ENCODE measurements around the gene NQO1. TPM values are rescaled to one million over a fixed set of nuclear protein-coding genes. Genes with fewer than 3 reads are reported as not detected.

NQO1 gene
- total RNA-seq, 4 donors from 2014 or later: 51.3 to 120 (median 79.9) TPM

- WGBS, 2 donors (ENCODE audit: low coverage in 1 of 2): 90 to 92% methylated on average over 4 to 5 of the region's 6 CpGs
- Histone ChIP-seq H3K9me3 (no peaks in the 10 kb centered on the region), H3K4me3 (no peak overlapping the region), H3K27me3 (no peaks in the 10 kb centered on the region), H3K4me1 (peaks cover 0 to 26% (median 11%) of the 10 kb centered on the region in 3 donors), H3K36me3 (peaks cover 0 to 20% of the 10 kb centered on the region in 2 donors), H3K27ac (no peak overlapping the region)
- no peak for ATAC-seq
- TF ChIP-seq EP300 (IDR thresholded peaks at IDR 0.05): no peak
- no peak for TF ChIP-seq POLR2AphosphoS5 (IDR thresholded peaks at IDR 0.05)
- TF ChIP-seq POLR2A (IDR thresholded peaks at IDR 0.05): no peak
These were observed 4.9 kb downstream of the NQO1 start for GRCh38 chr16:69721441-69721957.

- H3K36me3 ChIP-seq: peaks cover 0 to 26% of the 10 kb centered on the region in 2 donors
- 79 to 100% methylated on average over 1 to 8 of the region's 10 CpGs for WGBS, 2 donors (ENCODE audit: low coverage in 1 of 2)
- H3K27ac ChIP-seq: no peak overlapping the region
- H3K4me1 ChIP-seq: peaks cover 0 to 20% (median 11%) of the 10 kb centered on the region in 3 donors
- no peak for TF ChIP-seq CTCF (IDR thresholded peaks at IDR 0.05)
- TF ChIP-seq EP300 (IDR thresholded peaks at IDR 0.05): no peak
- no peak for TF ChIP-seq POLR2AphosphoS5 (IDR thresholded peaks at IDR 0.05)
- TF ChIP-seq POLR2A (IDR thresholded peaks at IDR 0.05): no peak
- no peak for ATAC-seq
- H3K9me3 ChIP-seq: no peaks in the 10 kb centered on the region
- H3K4me3 ChIP-seq: no peak overlapping the region
- no peaks in the 10 kb centered on the region for H3K27me3 ChIP-seq
These were observed 5.4 kb downstream of the NQO1 start for GRCh38 chr16:69720822-69721430.

GRCh38 chr16:69718111-69718764, 8.1 kb downstream of the NQO1 start:
- 88 to 95% methylated on average over 6 to 7 of the region's 10 CpGs for WGBS, 2 donors (ENCODE audit: low coverage in 1 of 2)

GRCh38 chr16:69717066-69717465, 9.3 kb downstream of the NQO1 start:
- ATAC-seq: no peak
- TF ChIP-seq POLR2A (IDR thresholded peaks at IDR 0.05) (no peak), EP300 (IDR thresholded peaks at IDR 0.05) (no peak), CTCF (IDR thresholded peaks at IDR 0.05) (no peak), POLR2AphosphoS5 (IDR thresholded peaks at IDR 0.05) (no peak)
- H3K27me3 ChIP-seq: no peaks in the 10 kb centered on the region
- no peaks in the 10 kb centered on the region for H3K9me3 ChIP-seq
- no peak overlapping the region for H3K27ac ChIP-seq
- peaks cover 0 to 14% (median 2%) of the 10 kb centered on the region in 3 donors for H3K4me1 ChIP-seq
- H3K4me3 ChIP-seq: no peak overlapping the region
- WGBS, 2 donors (ENCODE audit: low coverage in 1 of 2): 92 to 95% methylated on average over 4 to 6 of the region's 6 CpGs
- H3K36me3 ChIP-seq: peaks cover 0 to 62% of the 10 kb centered on the region in 2 donors

More at GRCh38 chr16:69718111-69718764, 8.1 kb downstream of the NQO1 start:
- no peaks in the 10 kb centered on the region for H3K27me3 ChIP-seq
- peaks cover 0 to 3% (median under 1%) of the 10 kb centered on the region in 3 donors for H3K4me1 ChIP-seq
- H3K36me3 ChIP-seq: peaks cover 0 to 50% of the 10 kb centered on the region in 2 donors
- no peak for TF ChIP-seq EP300 (IDR thresholded peaks at IDR 0.05)
- no peak for TF ChIP-seq POLR2A (IDR thresholded peaks at IDR 0.05)
- no peak for TF ChIP-seq CTCF (IDR thresholded peaks at IDR 0.05)
- TF ChIP-seq POLR2AphosphoS5 (IDR thresholded peaks at IDR 0.05): no peak
- H3K27ac ChIP-seq: no peak overlapping the region
- H3K4me3 ChIP-seq: no peak overlapping the region
- no peaks in the 10 kb centered on the region for H3K9me3 ChIP-seq
- no peak for ATAC-seq

- ATAC-seq: peak; percentile 26
- no peaks in the 10 kb centered on the region for H3K9me3 ChIP-seq
- peaks cover 0 to 45% (median 2%) of the 10 kb centered on the region in 3 donors for H3K4me1 ChIP-seq
- 69 to 74% methylated on average over 7 to 9 of the region's 9 CpGs for WGBS, 2 donors (ENCODE audit: low coverage in 1 of 2)
- H3K36me3 ChIP-seq: peaks cover 0 to 84% of the 10 kb centered on the region in 2 donors
- H3K27ac ChIP-seq: peak overlapping the region in 2 of 4 donors; percentile 20 to 29
- TF ChIP-seq POLR2A (IDR thresholded peaks at IDR 0.05) (no peak), EP300 (IDR thresholded peaks at IDR 0.05) (no peak), POLR2AphosphoS5 (IDR thresholded peaks at IDR 0.05) (no peak), CTCF (IDR thresholded peaks at IDR 0.05) (no peak)
- no peaks in the 10 kb centered on the region for H3K27me3 ChIP-seq
- no peak overlapping the region for H3K4me3 ChIP-seq
These were observed 13.3 kb downstream of the NQO1 start for GRCh38 chr16:69712914-69713581.

Measured in gastroesophageal sphincter (tissue), 4 donors.